Mesangial cell (primary cell): ENCODE results near the gene HSD17B4. TPM values are rescaled to one million over a fixed set of nuclear protein-coding genes. Genes with fewer than 3 reads are reported as not detected.

Experiments used
- total RNA-seq: library from RNA; depleted of rRNA; stranded (reverse); fragments of >200 nt; gene quantifications from 2 replicates; pipeline ENCODE4 v1.2.3, GENCODE V29; 2015

HSD17B4 gene
- total RNA-seq, result 53.4 and 67.0 TPM in 2 replicates

GRCh38 chr5:119452373-119453039, at the start of gene HSD17B4:
Gene HSD17B4 (plus strand): TSS chr5:119452497. CDS start chr5:119452576, 79 bp downstream.

Other genes with a start within 250 kb of the HSD17B4 start
- 56.2 and 66.5 TPM in 2 replicates for gene TNFAIP8, start 96.5 kb upstream of the HSD17B4 start, total RNA-seq
- gene FAM170A, start 177.1 kb downstream of the HSD17B4 start, total RNA-seq, result not detected in 2 replicates